Breast epithelium (tissue), 3 donors: ENCODE results near the gene FAM53A.

Experiments
- CTCF ChIP-seq, 3 donors: fragments of 450-650 bp; IDR thresholded peaks; one replicate each; pipeline ENCODE4 v1.5.1; 2016 to 2017; ENCODE audit warnings: antibody characterized with exemption in 3 of 3, mild to moderate bottlenecking in 3 of 3, moderate library complexity in 3 of 3
- POLR2A ChIP-seq: fragments of 450-650 bp; IDR thresholded peaks from one replicate; pipeline ENCODE4 v1.6.1; 2016; ENCODE audit warnings: antibody characterized with exemption, mild to moderate bottlenecking, moderate library complexity

GRCh38 chr4:1628892-1629698, 55.0 kb downstream of the FAM53A start:
- no peak for TF ChIP-seq POLR2A
- TF ChIP-seq CTCF (IDR thresholded peaks at IDR 0.05) = peak; percentile 78 to 86 (median 86)
